Kidney tubule cell (primary cell): ENCODE data around the gene NISCH.

Source experiments
- DNase-seq: peaks from one replicate; pipeline ENCODE4 v3.0.0-alpha.2; 2018; ENCODE audit warnings: low spot score

The NISCH gene

GRCh38 chr3:52472239-52473000 lies 17.0 kb downstream of the NISCH start:
- no peak for DNase-seq

DNA sequence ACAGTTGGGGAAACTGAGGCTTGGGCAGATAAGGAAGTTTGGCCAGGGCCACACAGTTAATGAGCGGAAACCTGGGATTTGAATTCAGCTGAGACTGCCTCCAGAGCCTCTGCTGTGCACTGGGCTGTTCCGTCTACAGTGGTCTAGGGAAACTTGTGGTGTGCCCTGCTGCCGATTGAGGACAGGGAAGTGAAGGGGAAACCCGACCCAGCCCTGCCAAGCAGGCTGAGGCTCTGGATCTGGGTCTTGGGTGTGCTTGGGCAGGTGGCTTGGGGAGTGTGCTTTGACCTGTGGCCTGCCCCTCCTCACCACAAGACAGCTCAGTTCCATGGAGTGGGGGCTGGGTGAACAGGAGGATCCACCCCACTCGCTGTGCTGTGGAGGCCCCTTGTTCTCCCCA lies 17.6 kb downstream of the NISCH start:
- no peak for DNase-seq

- DNase-seq: no peak
These were observed 21.8 kb downstream of the NISCH start for GRCh38 chr3:52477076-52477795.

- no peak for DNase-seq
These were observed 22.3 kb downstream of the NISCH start for GRCh38 chr3:52477796-52478095.

DNA sequence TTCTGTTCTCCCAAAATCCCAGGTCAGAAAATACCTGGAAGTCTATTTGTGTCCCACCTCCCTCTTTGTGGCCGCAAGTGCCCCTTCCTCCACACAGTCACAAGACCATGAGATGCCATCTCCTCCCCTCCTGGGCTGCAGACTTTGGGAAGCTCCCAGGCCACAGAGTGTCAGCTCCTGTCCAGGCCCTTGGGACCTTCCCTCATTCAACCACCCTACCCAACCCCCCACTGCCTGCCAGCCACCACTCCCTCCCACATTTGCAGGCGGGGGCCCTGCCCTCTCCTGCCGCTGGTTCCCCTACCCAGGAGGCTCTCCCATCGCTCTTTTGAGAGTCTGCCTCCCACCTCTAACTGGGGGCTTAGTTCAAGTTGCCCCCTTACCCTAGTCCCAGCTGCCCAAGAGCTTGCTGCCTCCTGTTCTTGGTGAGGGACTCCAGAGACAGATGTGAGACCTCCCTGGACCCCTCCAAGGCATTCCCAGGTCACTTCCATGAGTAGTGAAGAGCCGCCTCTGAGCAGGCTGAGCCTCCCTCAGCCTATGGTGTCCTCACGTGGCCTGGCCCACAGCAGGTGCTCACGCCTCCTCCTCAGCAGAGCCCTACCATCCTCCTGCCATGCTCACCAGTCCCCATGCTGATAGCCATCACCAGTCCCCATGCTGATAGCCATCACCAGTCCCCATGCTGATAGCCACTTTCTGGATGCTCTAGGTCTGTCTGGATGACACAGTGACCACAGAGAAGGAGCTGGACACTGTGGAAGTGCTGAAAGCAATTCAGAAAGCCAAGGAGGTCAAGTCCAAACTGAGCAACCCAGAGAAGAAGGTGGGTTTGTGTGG lies 23.9 kb downstream of the NISCH start:
- no peak for DNase-seq

- DNase-seq: no peak
These were observed 24.6 kb downstream of the NISCH start for GRCh38 chr3:52479877-52480575.

GRCh38 chr3:52480768-52481715 lies 25.6 kb downstream of the NISCH start:
- DNase-seq: no peak

DNA sequence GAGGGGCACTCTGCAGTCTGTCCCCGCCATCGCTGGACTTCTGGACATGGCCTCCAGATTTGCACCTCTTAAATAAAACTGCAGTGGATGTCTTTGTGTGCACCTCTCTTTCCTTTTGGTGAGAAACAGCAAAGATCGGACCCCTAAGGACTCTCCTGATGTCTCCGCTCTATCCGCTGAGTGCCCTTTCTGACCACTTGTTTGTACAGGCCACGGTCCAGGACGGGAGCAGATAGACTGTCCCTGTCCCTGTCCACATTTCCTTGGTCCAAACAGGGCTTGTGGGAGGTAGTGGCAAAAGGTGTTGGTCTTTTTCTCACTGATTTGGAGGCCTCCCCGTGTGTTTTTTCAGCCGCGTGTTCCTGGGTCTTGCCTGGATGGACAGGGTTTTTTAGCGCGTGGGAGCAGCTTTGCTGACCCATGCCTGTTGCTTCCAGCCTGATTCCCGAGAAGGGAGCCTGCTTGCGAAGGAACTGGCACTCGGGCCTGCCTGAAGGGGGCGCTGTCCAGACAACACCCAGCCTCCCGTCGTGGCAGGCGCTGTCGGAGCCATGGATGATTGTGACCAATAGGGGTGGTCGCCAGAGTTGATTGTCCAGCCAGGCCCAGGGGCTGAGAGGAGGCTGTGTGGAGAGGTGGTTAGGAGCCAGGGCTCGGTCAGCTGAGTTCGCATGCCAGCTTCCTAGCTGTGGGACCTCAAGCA lies 26.6 kb downstream of the NISCH start:
- DNase-seq: no peak

DNA sequence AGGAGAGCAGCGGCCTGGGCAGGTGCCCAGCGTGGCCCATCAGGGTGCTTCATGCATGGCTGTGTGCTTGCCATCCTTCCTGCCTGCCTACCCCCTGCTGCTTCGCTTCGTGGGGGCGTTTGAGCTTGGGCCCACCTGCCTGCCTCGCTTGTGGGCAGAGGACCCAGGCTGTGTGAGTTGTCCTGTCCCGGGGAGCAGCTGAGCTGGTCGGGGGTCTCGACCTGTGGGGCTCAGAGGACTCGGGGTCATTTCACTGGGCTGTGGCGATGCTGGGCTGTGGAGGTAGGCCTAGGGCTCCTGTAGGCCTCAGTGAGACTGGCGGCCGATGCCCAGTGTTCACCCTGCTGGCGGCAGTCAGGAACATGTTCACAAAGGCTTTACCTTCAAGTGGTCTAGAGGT lies 27.7 kb downstream of the NISCH start:
- DNase-seq: no peak

- DNase-seq: no peak
These were observed 28.4 kb downstream of the NISCH start for GRCh38 chr3:52483577-52484381.

GRCh38 chr3:52484680-52485461 lies 29.5 kb downstream of the NISCH start:
- no peak for DNase-seq

DNA sequence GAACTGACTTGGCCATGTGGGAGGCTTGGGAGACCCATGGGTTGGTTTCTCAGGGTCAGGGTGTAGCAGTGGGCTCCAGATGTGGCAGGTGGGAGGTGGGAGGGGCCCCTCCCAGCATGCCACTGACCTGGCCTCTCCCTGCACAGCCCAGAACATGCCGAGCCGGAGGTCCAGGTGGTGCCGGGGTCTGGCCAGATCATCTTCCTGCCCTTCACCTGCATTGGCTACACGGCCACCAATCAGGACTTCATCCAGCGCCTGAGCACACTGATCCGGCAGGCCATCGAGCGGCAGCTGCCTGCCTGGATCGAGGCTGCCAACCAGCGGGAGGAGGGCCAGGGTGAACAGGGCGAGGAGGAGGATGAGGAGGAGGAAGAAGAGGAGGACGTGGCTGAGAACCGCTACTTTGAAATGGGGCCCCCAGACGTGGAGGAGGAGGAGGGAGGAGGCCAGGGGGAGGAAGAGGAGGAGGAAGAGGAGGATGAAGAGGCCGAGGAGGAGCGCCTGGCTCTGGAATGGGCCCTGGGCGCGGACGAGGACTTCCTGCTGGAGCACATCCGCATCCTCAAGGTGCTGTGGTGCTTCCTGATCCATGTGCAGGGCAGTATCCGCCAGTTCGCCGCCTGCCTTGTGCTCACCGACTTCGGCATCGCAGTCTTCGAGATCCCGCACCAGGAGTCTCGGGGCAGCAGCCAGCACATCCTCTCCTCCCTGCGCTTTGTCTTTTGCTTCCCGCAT lies 31.8 kb downstream of the NISCH start:
- DNase-seq: no peak

- no peak for DNase-seq
These were observed 32.6 kb downstream of the NISCH start for GRCh38 chr3:52487788-52488691.

DNA sequence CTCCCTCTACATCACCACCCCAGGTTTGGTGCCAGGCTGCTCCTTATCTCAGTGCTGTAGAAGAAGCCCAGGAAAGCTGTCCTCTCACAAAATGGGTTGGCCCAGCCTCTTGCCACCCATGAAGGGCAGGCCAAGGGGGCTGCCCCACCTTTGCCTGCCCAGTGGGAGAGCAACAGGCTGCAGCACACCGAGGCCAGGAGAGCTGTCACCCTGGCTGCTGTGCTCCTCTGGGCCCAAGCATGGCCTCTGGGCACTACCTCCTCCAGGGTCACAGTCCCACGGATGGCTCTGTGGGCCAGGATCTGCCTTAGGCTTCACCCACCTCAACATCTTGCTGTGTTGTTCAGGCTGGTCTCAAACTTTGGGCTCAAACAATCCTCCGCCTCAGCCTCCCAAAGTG lies 33.3 kb downstream of the NISCH start:
- DNase-seq: no peak

DNA sequence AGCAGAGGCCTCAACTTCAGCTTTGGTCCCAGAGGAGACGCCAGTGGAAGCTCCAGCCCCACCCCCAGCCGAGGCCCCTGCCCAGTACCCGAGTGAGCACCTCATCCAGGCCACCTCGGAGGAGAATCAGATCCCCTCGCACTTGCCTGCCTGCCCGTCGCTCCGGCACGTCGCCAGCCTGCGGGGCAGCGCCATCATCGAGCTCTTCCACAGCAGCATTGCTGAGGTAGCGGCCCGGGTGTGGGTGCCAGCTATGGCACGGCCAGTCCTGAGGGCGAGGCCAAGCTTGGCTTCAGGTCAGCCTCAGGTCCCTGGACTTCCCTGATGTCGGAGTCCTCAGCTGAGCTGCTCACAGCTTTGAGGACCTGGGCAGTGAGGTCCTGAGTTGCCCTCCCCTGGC lies 34.0 kb downstream of the NISCH start:
- DNase-seq: no peak

DNA sequence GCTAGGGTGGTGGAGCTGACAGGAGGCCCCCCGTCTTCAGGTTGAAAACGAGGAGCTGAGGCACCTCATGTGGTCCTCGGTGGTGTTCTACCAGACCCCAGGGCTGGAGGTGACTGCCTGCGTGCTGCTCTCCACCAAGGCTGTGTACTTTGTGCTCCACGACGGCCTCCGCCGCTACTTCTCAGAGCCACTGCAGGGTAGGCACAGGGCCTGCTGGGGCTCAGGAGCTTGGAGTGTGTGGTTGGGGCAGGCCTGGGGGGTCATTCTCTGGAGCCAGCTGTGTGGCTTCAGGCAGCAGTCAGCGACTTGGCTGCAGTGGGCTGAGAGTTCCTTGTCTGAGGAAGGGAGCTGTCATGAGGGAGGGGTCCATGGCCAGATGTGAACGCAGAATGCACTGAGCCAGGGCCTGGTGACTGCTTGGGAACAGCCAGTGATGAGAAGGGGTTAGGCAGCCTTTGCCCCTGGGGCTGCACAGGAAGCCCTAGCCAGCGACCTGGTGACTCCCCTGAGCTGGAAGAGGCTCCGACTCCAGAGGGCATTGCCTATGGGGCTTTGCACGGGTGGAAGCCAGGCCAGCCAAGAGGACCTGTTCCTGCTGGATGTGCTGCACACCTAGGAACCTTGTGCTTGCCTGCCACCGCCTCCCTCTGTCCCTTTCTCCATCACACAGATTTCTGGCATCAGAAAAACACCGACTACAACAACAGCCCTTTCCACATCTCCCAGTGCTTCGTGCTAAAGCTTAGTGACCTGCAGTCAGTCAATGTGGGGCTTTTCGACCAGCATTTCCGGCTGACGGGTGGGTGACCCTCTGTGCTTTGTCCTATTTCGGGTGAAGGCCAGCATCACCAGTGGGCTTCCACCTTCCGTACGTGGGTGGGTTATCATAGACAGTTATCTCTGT lies 34.9 kb downstream of the NISCH start:
- no peak for DNase-seq
